Measurements from ENCODE around the gene FBXO39.
"Not testable (repeated sequence)": the region's sequence is repeated elsewhere in the genome, so short reads cannot be mapped to it uniquely, and the experiment has no call there.

Gene FBXO39

GRCh38 chr17:6756425-6757031 is 19.5 kb upstream of the FBXO39 start:
- Histone ChIP-seq H3K79me1 (ENCODE audit: low read length) (no peaks in the 10 kb centered on the region), H3K4me1 (ENCODE audit: control insufficient read depth, low read depth, low read length) (peaks cover 2% of the 10 kb centered on the region), H3K9ac (ENCODE audit: low read length) (no peak overlapping the region), H3K18ac (ENCODE audit: low read length) (no peak overlapping the region), H2BK120ac (ENCODE audit: low read depth, low read length) (no peak overlapping the region), H3K4ac (ENCODE audit: low read depth, low read length) (no peak overlapping the region), H2BK15ac (replicated peaks; ENCODE audit: low read depth) (no peak overlapping the region), H3K27ac (ENCODE audit: low read depth, low read length) (no peak overlapping the region), H3K4me3 (ENCODE audit: low read length) (no peak overlapping the region), H4K8ac (ENCODE audit: low read depth, low read length) (no peak overlapping the region), H2BK5ac (ENCODE audit: low read length) (no peak overlapping the region), H4K5ac (ENCODE audit: low read length) (no peak overlapping the region), H3K27me3 (ENCODE audit: insufficient read depth, low read length, poor library complexity) (no peaks in the 10 kb centered on the region), H2AK5ac (ENCODE audit: low read length) (no peak overlapping the region), H3K79me2 (ENCODE audit: control insufficient read depth, insufficient read depth, low read length) (no peaks in the 10 kb centered on the region), H3K23ac (ENCODE audit: low read length) (no peak overlapping the region), H3K36me3 (ENCODE audit: control insufficient read depth, insufficient read depth, low read length) (no peaks in the 10 kb centered on the region), H3K4me2 (ENCODE audit: low read length) (no peak overlapping the region), H3K56ac (ENCODE audit: low read length) (no peak overlapping the region)
- DNase-seq, result no peak
- WGBS (ENCODE audit: extremely low coverage, insufficient coverage, low lambda C conversion rate), result no CpG with 5 or more reads among the region's 13 CpGs

- Histone ChIP-seq H3K79me1 (ENCODE audit: low read length) (no peaks in the 10 kb centered on the region), H3K36me3 (ENCODE audit: control insufficient read depth, insufficient read depth, low read length) (no peaks in the 10 kb centered on the region), H3K4me2 (ENCODE audit: low read length) (no peak overlapping the region), H3K27ac (ENCODE audit: low read depth, low read length) (no peak overlapping the region), H4K5ac (ENCODE audit: low read length) (no peak overlapping the region), H3K4me3 (ENCODE audit: low read length) (no peak overlapping the region), H3K9ac (ENCODE audit: low read length) (no peak overlapping the region), H2BK15ac (replicated peaks; ENCODE audit: low read depth) (no peak overlapping the region), H2AK5ac (ENCODE audit: low read length) (no peak overlapping the region), H3K18ac (ENCODE audit: low read length) (no peak overlapping the region), H3K23ac (ENCODE audit: low read length) (no peak overlapping the region), H2BK5ac (ENCODE audit: low read length) (no peak overlapping the region), H3K4ac (ENCODE audit: low read depth, low read length) (no peak overlapping the region), H3K79me2 (ENCODE audit: control insufficient read depth, insufficient read depth, low read length) (no peaks in the 10 kb centered on the region), H4K8ac (ENCODE audit: low read depth, low read length) (no peak overlapping the region), H2BK120ac (ENCODE audit: low read depth, low read length) (no peak overlapping the region), H3K27me3 (ENCODE audit: insufficient read depth, low read length, poor library complexity) (no peaks in the 10 kb centered on the region), H3K56ac (ENCODE audit: low read length) (no peak overlapping the region), H3K4me1 (ENCODE audit: control insufficient read depth, low read depth, low read length) (no peaks in the 10 kb centered on the region)
- no CpG with 5 or more reads among the region's 2 CpGs for WGBS (ENCODE audit: extremely low coverage, insufficient coverage, low lambda C conversion rate)
- DNase-seq, result no peak
These were observed 18.3 kb upstream of the FBXO39 start for GRCh38 chr17:6757747-6758146.

GRCh38 chr17:6761779-6762178 is 14.2 kb upstream of the FBXO39 start:
- H2AK5ac ChIP-seq (ENCODE audit: low read length), result no peak overlapping the region
- no peak overlapping the region for H3K9ac ChIP-seq (ENCODE audit: low read length)
- H3K79me2 ChIP-seq (ENCODE audit: control insufficient read depth, insufficient read depth, low read length), result no peaks in the 10 kb centered on the region
- no peak overlapping the region for H2BK5ac ChIP-seq (ENCODE audit: low read length)
- no peaks in the 10 kb centered on the region for H3K79me1 ChIP-seq (ENCODE audit: low read length)
- DNase-seq, result no peak
- H3K56ac ChIP-seq (ENCODE audit: low read length), result no peak overlapping the region
- no peak overlapping the region for H2BK120ac ChIP-seq (ENCODE audit: low read depth, low read length)
- H3K18ac ChIP-seq (ENCODE audit: low read length), result no peak overlapping the region
- H3K23ac ChIP-seq (ENCODE audit: low read length), result no peak overlapping the region
- H3K4me1 ChIP-seq (ENCODE audit: control insufficient read depth, low read depth, low read length), result no peaks in the 10 kb centered on the region
- H3K27ac ChIP-seq (ENCODE audit: low read depth, low read length), result no peak overlapping the region
- H4K5ac ChIP-seq (ENCODE audit: low read length), result no peak overlapping the region
- H2BK15ac ChIP-seq (replicated peaks; ENCODE audit: low read depth), result no peak overlapping the region
- H3K4me3 ChIP-seq (ENCODE audit: low read length), result no peak overlapping the region
- H4K8ac ChIP-seq (ENCODE audit: low read depth, low read length), result no peak overlapping the region
- no CpG with 5 or more reads among the region's 8 CpGs for WGBS (ENCODE audit: extremely low coverage, insufficient coverage, low lambda C conversion rate)
- no peak overlapping the region for H3K4ac ChIP-seq (ENCODE audit: low read depth, low read length)
- H3K36me3 ChIP-seq (ENCODE audit: control insufficient read depth, insufficient read depth, low read length), result no peaks in the 10 kb centered on the region
- no peak overlapping the region for H3K4me2 ChIP-seq (ENCODE audit: low read length)
- no peaks in the 10 kb centered on the region for H3K27me3 ChIP-seq (ENCODE audit: insufficient read depth, low read length, poor library complexity)

GRCh38 chr17:6768447-6768846 is 7.6 kb upstream of the FBXO39 start:
- Histone ChIP-seq H2BK120ac (ENCODE audit: low read depth, low read length) (no peak overlapping the region), H3K56ac (ENCODE audit: low read length) (no peak overlapping the region), H3K36me3 (ENCODE audit: control insufficient read depth, insufficient read depth, low read length) (no peaks in the 10 kb centered on the region), H3K79me1 (ENCODE audit: low read length) (no peaks in the 10 kb centered on the region), H3K27me3 (ENCODE audit: insufficient read depth, low read length, poor library complexity) (no peaks in the 10 kb centered on the region), H3K23ac (ENCODE audit: low read length) (no peak overlapping the region), H2AK5ac (ENCODE audit: low read length) (no peak overlapping the region), H3K4me3 (ENCODE audit: low read length) (no peak overlapping the region), H4K5ac (ENCODE audit: low read length) (no peak overlapping the region), H3K18ac (ENCODE audit: low read length) (no peak overlapping the region), H3K4me2 (ENCODE audit: low read length) (no peak overlapping the region), H4K8ac (ENCODE audit: low read depth, low read length) (no peak overlapping the region), H2BK15ac (replicated peaks; ENCODE audit: low read depth) (no peak overlapping the region), H3K27ac (ENCODE audit: low read depth, low read length) (no peak overlapping the region), H3K4ac (ENCODE audit: low read depth, low read length) (no peak overlapping the region), H3K4me1 (ENCODE audit: control insufficient read depth, low read depth, low read length) (no peaks in the 10 kb centered on the region), H3K79me2 (ENCODE audit: control insufficient read depth, insufficient read depth, low read length) (no peaks in the 10 kb centered on the region), H2BK5ac (ENCODE audit: low read length) (no peak overlapping the region), H3K9ac (ENCODE audit: low read length) (no peak overlapping the region)
- no CpG with 5 or more reads among the region's 2 CpGs for WGBS (ENCODE audit: extremely low coverage, insufficient coverage, low lambda C conversion rate)
- DNase-seq, result no peak

- H2BK5ac ChIP-seq (ENCODE audit: low read length), result no peak overlapping the region
- no peak overlapping the region for H3K4ac ChIP-seq (ENCODE audit: low read depth, low read length)
- H3K56ac ChIP-seq (ENCODE audit: low read length), result no peak overlapping the region
- H3K79me2 ChIP-seq (ENCODE audit: control insufficient read depth, insufficient read depth, low read length), result no peaks in the 10 kb centered on the region
- H3K36me3 ChIP-seq (ENCODE audit: control insufficient read depth, insufficient read depth, low read length), result no peaks in the 10 kb centered on the region
- H2BK15ac ChIP-seq (replicated peaks; ENCODE audit: low read depth), result no peak overlapping the region
- H2AK5ac ChIP-seq (ENCODE audit: low read length), result no peak overlapping the region
- no peak overlapping the region for H4K8ac ChIP-seq (ENCODE audit: low read depth, low read length)
- no peaks in the 10 kb centered on the region for H3K4me1 ChIP-seq (ENCODE audit: control insufficient read depth, low read depth, low read length)
- no peak overlapping the region for H3K27ac ChIP-seq (ENCODE audit: low read depth, low read length)
- H3K23ac ChIP-seq (ENCODE audit: low read length), result no peak overlapping the region
- no peaks in the 10 kb centered on the region for H3K79me1 ChIP-seq (ENCODE audit: low read length)
- peaks cover 10% of the 10 kb centered on the region for H3K27me3 ChIP-seq (ENCODE audit: insufficient read depth, low read length, poor library complexity)
- H3K4me2 ChIP-seq (ENCODE audit: low read length), result no peak overlapping the region
- H3K18ac ChIP-seq (ENCODE audit: low read length), result no peak overlapping the region
- no peak overlapping the region for H3K9ac ChIP-seq (ENCODE audit: low read length)
- no peak for DNase-seq
- H3K4me3 ChIP-seq (ENCODE audit: low read length), result no peak overlapping the region
- no peak overlapping the region for H4K5ac ChIP-seq (ENCODE audit: low read length)
- no peak overlapping the region for H2BK120ac ChIP-seq (ENCODE audit: low read depth, low read length)
- no CpG with 5 or more reads among the region's 1 CpG for WGBS (ENCODE audit: extremely low coverage, insufficient coverage, low lambda C conversion rate)
These were observed 4.0 kb upstream of the FBXO39 start for GRCh38 chr17:6772016-6772415.

- not testable (repeated sequence) for H3K23ac ChIP-seq (ENCODE audit: low read length); H2AK5ac ChIP-seq (ENCODE audit: low read length); H3K27me3 ChIP-seq (ENCODE audit: insufficient read depth, low read length, poor library complexity); H3K79me1 ChIP-seq (ENCODE audit: low read length); H2BK120ac ChIP-seq (ENCODE audit: low read depth, low read length); H3K18ac ChIP-seq (ENCODE audit: low read length); H3K56ac ChIP-seq (ENCODE audit: low read length); DNase-seq; H2BK15ac ChIP-seq (replicated peaks; ENCODE audit: low read depth); H2BK5ac ChIP-seq (ENCODE audit: low read length); H3K4ac ChIP-seq (ENCODE audit: low read depth, low read length); H4K8ac ChIP-seq (ENCODE audit: low read depth, low read length); H3K4me1 ChIP-seq (ENCODE audit: control insufficient read depth, low read depth, low read length); H3K27ac ChIP-seq (ENCODE audit: low read depth, low read length); H3K4me3 ChIP-seq (ENCODE audit: low read length); H3K79me2 ChIP-seq (ENCODE audit: control insufficient read depth, insufficient read depth, low read length); H4K5ac ChIP-seq (ENCODE audit: low read length); H3K9ac ChIP-seq (ENCODE audit: low read length); H3K36me3 ChIP-seq (ENCODE audit: control insufficient read depth, insufficient read depth, low read length); H3K4me2 ChIP-seq (ENCODE audit: low read length)
- WGBS (ENCODE audit: extremely low coverage, insufficient coverage, low lambda C conversion rate), result no CpG with 5 or more reads among the region's 8 CpGs
These were observed 1.1 kb upstream of the FBXO39 start for GRCh38 chr17:6774906-6775305.

Data from mesendoderm (in vitro differentiated cells).